B cell (primary cell): Measurements from ENCODE around the gene MRLN.

Source experiments
- EZH2 ChIP-seq: IDR thresholded peaks from 2 replicates; pipeline ENCODE4 v1.6.1; 2012; ENCODE audit warnings: borderline replicate concordance, low read depth, mild to moderate bottlenecking, moderate library complexity, low read length; ENCODE audit not compliant: insufficient read depth, poor library complexity, severe bottlenecking
- TF ChIP-seq, protein P1 (sequence below): fragments of 200-600 bp; IDR thresholded peaks from one replicate; pipeline ENCODE4 v1.8.0; 2022; ENCODE audit warnings: antibody characterized with exemption, mild to moderate bottlenecking

DNA sequence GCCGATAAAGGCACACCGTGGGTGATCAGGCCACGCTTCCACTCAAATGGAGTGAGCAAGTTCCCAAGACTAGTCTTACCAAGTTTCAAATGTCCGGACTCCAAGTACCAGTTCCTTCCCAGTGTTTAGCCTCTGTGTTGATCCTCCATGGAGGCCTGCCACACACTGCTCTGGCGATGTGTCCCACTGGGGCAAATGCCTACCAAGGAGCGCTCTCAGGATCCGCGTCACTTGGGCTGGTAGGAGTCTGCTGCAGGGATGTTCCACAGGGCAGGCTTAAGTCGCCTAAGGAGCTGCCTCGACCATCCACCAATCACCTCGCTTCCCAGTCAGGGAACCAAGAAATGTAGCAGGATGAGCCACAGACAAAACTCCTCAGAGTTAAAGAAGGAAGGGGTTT is 17.4 kb upstream of the MRLN start:
- TF ChIP-seq, protein P1, sequence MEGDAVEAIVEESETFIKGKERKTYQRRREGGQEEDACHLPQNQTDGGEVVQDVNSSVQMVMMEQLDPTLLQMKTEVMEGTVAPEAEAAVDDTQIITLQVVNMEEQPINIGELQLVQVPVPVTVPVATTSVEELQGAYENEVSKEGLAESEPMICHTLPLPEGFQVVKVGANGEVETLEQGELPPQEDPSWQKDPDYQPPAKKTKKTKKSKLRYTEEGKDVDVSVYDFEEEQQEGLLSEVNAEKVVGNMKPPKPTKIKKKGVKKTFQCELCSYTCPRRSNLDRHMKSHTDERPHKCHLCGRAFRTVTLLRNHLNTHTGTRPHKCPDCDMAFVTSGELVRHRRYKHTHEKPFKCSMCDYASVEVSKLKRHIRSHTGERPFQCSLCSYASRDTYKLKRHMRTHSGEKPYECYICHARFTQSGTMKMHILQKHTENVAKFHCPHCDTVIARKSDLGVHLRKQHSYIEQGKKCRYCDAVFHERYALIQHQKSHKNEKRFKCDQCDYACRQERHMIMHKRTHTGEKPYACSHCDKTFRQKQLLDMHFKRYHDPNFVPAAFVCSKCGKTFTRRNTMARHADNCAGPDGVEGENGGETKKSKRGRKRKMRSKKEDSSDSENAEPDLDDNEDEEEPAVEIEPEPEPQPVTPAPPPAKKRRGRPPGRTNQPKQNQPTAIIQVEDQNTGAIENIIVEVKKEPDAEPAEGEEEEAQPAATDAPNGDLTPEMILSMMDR: no peak
- TF ChIP-seq EZH2: no peak
